ENCODE results near the gene GABRB3.
"Not testable (repeated sequence)": the region's sequence is repeated elsewhere in the genome, so short reads cannot be mapped to it uniquely, and the experiment has no call there.

The GABRB3 gene

DNA sequence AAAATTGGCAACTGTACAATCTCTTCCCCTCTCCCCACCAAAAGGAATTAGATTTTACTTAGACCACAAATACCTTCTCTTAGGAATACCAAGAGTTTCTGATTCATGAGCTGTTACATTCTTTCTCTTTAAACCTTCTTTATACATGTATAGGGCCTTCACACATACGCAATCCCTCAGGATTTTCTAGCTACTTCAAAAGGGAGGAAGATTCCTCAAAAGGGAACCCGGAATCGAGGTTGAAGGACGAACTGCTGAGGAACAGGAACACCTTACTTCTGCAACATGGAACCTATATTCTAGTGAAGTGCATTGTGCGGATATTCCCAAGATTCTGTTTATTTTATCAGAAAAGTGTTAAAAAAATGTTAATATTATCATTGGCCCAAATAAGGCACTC lies 52.3 kb downstream of the GABRB3 start:
- no peak for DNase-seq
- Histone ChIP-seq H3K4me3 (ENCODE audit: low read depth, low read length) (no peak overlapping the region), H3K27me3 (replicated peaks) (no peaks in the 10 kb centered on the region), H3K27ac (no peak overlapping the region), H3K36me3 (replicated peaks) (no peaks in the 10 kb centered on the region)
- in situ Hi-C loops (cut with HindIII; ENCODE audit: low pct_ligation_motif_present, low sequenced_read_pairs): no loop called here
- TF ChIP-seq, protein P1, sequence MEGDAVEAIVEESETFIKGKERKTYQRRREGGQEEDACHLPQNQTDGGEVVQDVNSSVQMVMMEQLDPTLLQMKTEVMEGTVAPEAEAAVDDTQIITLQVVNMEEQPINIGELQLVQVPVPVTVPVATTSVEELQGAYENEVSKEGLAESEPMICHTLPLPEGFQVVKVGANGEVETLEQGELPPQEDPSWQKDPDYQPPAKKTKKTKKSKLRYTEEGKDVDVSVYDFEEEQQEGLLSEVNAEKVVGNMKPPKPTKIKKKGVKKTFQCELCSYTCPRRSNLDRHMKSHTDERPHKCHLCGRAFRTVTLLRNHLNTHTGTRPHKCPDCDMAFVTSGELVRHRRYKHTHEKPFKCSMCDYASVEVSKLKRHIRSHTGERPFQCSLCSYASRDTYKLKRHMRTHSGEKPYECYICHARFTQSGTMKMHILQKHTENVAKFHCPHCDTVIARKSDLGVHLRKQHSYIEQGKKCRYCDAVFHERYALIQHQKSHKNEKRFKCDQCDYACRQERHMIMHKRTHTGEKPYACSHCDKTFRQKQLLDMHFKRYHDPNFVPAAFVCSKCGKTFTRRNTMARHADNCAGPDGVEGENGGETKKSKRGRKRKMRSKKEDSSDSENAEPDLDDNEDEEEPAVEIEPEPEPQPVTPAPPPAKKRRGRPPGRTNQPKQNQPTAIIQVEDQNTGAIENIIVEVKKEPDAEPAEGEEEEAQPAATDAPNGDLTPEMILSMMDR (IDR thresholded peaks at IDR 0.05; ENCODE audit: low read depth, low read length, missing control alignments): no peak

- in situ Hi-C loops (cut with HindIII; ENCODE audit: low pct_ligation_motif_present, low sequenced_read_pairs); H3K27me3 ChIP-seq (replicated peaks); DNase-seq: not testable (repeated sequence)
Measured at GRCh38 chr15:26719866-26720265, 53.0 kb downstream of the GABRB3 start.

GRCh38 chr15:26716069-26716468 lies 56.8 kb downstream of the GABRB3 start:
- no peak for DNase-seq
- no peak overlapping the region for H3K27ac ChIP-seq

More at GRCh38 chr15:26719866-26720265, 53.0 kb downstream of the GABRB3 start:
- H3K36me3 ChIP-seq (replicated peaks); H3K27ac ChIP-seq; H3K4me3 ChIP-seq (ENCODE audit: low read depth, low read length): not testable (repeated sequence)

DNA sequence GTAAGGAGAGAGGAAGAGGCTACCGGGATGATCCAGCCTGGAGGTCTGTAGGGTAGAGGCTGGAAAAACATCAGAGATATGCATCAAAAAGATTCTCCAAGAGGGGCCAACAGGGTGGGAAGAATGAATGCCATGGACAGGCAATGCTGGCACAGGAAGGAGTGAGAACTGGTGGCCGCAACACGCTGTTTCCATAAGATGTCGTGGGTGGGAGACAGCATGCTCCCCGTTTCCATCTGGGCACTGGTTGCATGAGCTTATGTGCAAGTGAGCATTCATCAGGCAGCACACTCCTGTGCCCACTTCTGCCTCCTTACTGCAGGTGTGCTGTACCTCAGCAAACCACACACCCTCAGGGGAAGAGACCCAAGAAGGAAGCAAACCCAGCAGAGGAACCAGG lies 59.4 kb downstream of the GABRB3 start:
- TF ChIP-seq, protein P1 (IDR thresholded peaks at IDR 0.05; ENCODE audit: low read depth, low read length, missing control alignments): no peak

More at GRCh38 chr15:26716069-26716468, 56.8 kb downstream of the GABRB3 start:
- TF ChIP-seq, protein P1 (IDR thresholded peaks at IDR 0.05; ENCODE audit: low read depth, low read length, missing control alignments): no peak
- in situ Hi-C loops (cut with HindIII; ENCODE audit: low pct_ligation_motif_present, low sequenced_read_pairs): no loop called here
- Histone ChIP-seq H3K27me3 (replicated peaks) (no peaks in the 10 kb centered on the region), H3K36me3 (replicated peaks) (no peaks in the 10 kb centered on the region), H3K4me3 (ENCODE audit: low read depth, low read length) (no peak overlapping the region)

DNA sequence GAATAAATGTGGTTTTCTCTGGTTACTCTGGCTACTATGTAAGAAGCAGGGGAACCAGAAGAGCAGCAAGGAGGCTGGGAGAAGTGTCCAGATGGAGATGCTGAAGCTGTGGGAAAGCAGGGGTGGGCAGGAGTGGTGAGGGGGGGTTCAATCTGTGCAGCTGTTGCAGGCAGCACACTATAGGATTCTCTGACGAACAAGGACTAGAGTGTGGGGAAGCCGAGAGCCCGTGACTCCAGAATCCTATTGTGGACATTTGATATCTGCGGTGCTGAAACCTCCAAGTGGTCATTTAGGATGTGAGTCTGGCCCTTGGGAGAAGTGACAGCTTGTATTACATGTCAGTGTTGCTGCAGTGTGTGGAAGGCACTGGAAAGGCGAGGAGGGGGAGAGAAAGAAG lies 60.5 kb downstream of the GABRB3 start:
- Histone ChIP-seq H3K36me3 (replicated peaks) (no peaks in the 10 kb centered on the region), H3K27ac (no peak overlapping the region), H3K4me3 (ENCODE audit: low read depth, low read length) (no peak overlapping the region), H3K27me3 (replicated peaks) (no peaks in the 10 kb centered on the region)
- DNase-seq: no peak
- TF ChIP-seq, protein P1 (IDR thresholded peaks at IDR 0.05; ENCODE audit: low read depth, low read length, missing control alignments): no peak
- in situ Hi-C loops (cut with HindIII; ENCODE audit: low pct_ligation_motif_present, low sequenced_read_pairs): no loop called here

More for the DNA sequence above, 59.4 kb downstream of the GABRB3 start:
- no peaks in the 10 kb centered on the region for H3K27me3 ChIP-seq (replicated peaks)
- no peak overlapping the region for H3K27ac ChIP-seq
- in situ Hi-C loops (cut with HindIII; ENCODE audit: low pct_ligation_motif_present, low sequenced_read_pairs): no loop called here
- no peaks in the 10 kb centered on the region for H3K36me3 ChIP-seq (replicated peaks)
- DNase-seq: no peak
- no peak overlapping the region for H3K4me3 ChIP-seq (ENCODE audit: low read depth, low read length)

DNA sequence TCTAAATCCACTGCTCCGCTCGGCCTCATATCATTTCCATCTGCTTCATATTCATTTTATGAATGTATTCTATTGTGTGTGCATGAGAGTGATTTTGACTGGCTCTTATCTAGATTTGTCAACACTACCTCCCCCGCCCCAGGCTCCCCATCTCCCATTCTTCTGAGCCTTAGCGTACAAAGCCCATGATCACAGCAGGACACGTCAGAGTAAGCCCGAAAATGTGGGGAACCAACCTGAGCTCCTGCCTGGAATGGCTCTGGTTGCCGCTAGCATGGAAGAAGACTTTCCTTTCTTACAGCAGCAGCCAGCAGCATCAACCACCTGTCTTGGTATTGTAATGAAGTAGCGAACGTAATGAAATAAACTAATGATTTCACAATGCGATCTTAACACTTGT lies 61.4 kb downstream of the GABRB3 start:
- TF ChIP-seq, protein P1 (IDR thresholded peaks at IDR 0.05; ENCODE audit: low read depth, low read length, missing control alignments): no peak
- Histone ChIP-seq H3K4me3 (ENCODE audit: low read depth, low read length) (no peak overlapping the region), H3K27ac (no peak overlapping the region), H3K36me3 (replicated peaks) (no peaks in the 10 kb centered on the region), H3K27me3 (replicated peaks) (no peaks in the 10 kb centered on the region)
- in situ Hi-C loops (cut with HindIII; ENCODE audit: low pct_ligation_motif_present, low sequenced_read_pairs): no loop called here
- DNase-seq: no peak
